Measurements from ENCODE around the gene RASGRF1.

The RASGRF1 gene

DNA sequence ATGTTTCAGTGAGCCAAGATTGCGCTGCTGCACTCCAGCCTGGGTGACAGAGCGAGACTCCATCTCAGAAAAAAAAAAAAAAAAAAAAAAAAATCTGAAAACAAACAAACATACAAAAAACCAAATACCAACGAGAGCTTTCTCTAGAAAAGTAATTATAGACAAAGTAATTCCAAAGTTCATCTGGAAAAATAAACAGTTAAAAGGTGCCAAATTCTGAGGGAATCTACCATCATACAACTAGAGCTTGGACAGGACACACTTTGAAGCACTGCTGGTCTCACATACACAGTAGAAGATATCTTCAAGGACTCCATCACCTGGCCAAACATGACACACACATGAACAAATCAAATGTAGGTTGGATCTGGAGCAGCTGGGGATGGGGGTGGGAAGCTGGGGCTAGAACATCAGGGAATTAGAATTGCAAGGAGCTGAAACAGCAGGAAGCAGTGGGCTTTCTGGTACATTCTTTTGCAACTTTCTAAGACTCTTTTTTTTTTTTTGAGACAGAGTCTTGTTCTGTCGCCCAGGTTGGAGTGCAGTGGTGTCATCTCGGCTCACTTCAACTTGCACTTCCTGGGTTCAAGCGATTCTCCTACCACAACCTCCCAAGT is 104.6 kb downstream of the RASGRF1 start:
- DNase-seq (ENCODE audit: low read depth in 2 of 2): no peak

GRCh38 chr15:78984041-78984440 is 106.5 kb downstream of the RASGRF1 start:
- no peak for DNase-seq (ENCODE audit: low read depth in 2 of 2)

- no peak for DNase-seq (ENCODE audit: low read depth in 2 of 2)
These were observed 107.2 kb downstream of the RASGRF1 start for GRCh38 chr15:78983146-78983918.

- DNase-seq (ENCODE audit: low read depth in 2 of 2): no peak
These were observed 107.8 kb downstream of the RASGRF1 start for GRCh38 chr15:78982736-78983135.

- DNase-seq (ENCODE audit: low read depth in 2 of 2): no peak
These were observed 108.9 kb downstream of the RASGRF1 start for GRCh38 chr15:78981532-78982313.

DNA sequence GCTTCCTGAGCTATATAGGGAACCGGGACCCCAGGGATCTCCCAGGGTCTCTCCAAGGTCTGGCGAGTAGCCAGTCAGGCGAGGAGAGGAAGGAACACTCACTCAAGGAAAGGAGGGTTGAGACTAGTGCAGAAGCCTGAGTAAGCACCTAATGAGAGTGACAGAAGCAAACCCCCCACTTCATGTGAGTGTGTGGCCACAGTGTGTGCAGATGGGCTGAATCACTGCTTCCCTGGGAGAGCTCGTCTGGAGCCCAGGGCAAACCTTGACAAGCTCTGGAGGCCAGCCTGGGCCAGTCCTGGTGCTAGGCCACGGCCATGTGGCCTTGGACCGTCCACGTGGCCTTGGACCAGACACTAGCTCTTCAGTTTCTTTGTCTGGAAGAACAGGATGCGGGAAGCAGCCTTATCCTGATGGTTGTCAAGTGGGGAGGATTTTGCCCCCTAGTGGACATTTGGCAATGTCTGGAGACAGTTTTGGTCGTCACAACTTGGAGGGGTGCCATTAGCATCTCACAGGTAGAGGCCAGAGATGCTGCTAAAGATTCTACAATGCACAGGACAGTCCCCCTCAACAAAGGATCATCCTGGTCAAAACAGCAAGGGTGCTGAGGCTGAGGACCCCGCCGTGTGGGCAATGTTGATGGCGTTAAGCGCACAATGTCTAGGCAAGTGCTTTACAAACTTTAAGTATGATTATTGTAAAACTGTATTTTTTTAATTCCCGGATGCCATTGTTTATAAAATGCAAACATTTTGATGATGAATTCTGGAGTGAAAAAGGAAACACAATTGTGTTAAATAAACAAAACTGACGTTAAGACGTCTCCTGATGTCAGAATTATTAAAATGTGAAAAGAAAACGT is 110.9 kb downstream of the RASGRF1 start:
- no peak for DNase-seq (ENCODE audit: low read depth in 2 of 2)

- DNase-seq (ENCODE audit: low read depth in 2 of 2): no peak
These were observed 111.9 kb downstream of the RASGRF1 start for GRCh38 chr15:78978601-78979179.

GRCh38 chr15:78977591-78978347 is 112.8 kb downstream of the RASGRF1 start:
- no peak for DNase-seq (ENCODE audit: low read depth in 2 of 2)

GRCh38 chr15:78977091-78977571 is 113.4 kb downstream of the RASGRF1 start:
- DNase-seq (ENCODE audit: low read depth in 2 of 2): no peak

DNA sequence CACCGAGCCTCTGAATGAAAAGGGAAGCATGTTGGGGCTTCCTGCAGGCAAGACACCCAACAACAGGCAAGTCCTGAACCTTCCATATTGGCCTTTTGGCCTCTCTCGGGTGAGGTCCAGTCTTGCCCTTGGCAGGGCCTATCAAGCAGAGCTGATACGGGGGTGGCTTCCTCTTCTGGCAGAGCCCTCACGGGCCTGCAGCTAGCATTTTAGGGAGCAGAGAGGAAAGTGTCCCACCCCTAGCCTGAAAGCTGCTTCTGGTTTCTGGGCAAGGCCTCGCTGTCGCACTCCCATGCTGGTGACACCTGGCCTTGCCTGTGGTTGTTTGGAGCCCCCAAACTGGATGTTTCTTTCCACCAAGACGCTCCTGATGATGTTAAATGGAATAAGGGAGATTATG is 113.9 kb downstream of the RASGRF1 start:
- DNase-seq (ENCODE audit: low read depth in 2 of 2): no peak

GRCh38 chr15:78974272-78974918 is 116.2 kb downstream of the RASGRF1 start:
- DNase-seq (ENCODE audit: low read depth in 2 of 2): no peak

GRCh38 chr15:78969687-78970349 is 120.8 kb downstream of the RASGRF1 start:
- DNase-seq (ENCODE audit: low read depth in 2 of 2): no peak

DNA sequence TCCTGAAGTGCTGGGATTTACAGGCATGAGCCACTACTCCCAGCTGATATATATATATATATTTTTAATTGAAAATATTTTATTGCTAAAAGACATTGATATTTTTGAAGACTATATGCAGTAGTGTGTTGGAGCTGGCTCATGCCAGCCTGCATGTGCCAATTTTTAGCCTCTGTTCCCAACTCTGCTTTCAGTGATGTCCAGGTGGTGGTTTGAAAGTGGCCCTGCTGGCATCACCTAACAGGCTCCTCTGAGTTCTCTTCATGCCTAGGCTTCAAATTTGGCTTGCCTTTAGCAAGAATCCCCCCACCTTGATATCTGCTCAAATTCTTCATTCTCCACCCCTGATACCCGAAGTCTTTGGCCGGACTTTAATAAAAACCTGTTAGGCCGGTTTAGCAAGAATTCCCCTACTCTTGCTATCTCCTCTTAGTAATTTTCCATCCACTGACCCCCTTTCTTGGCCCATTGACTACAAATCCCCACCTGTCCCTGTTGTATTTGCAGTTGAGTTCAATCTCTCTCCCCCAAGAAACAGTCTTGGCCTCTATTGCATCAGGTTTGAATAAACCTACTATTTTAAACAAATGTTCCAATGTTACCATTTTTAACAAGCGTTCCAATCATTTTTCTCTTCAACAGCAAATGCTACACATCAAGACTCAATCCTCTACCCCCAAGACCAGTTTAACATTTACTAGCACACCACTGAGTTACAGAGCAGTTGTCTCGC is 121.9 kb downstream of the RASGRF1 start:
- DNase-seq (ENCODE audit: low read depth in 2 of 2): no peak

- DNase-seq (ENCODE audit: low read depth in 2 of 2): no peak
These were observed 122.5 kb downstream of the RASGRF1 start for GRCh38 chr15:78968114-78968513.

DNA sequence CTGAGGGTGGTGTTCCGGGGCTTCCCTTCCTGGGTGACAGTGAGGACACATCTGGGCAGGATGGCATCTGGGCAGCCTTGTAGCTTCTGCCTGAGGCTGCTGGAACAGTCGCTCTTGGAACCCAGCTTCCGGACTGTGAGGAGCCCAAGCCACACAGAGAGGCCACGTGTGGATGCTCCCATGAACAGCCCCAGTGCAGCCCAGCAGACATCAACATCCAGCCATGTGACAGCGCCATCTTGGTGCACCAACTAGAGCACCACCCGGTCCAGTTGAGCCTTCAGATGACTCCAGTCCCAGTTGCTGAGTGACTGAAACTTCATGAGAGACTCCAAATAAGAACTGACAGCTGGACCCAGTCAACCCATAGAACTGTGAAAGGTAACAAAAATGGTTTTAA is 130.3 kb downstream of the RASGRF1 start:
- no peak for DNase-seq (ENCODE audit: low read depth in 2 of 2)

- no peak for DNase-seq (ENCODE audit: low read depth in 2 of 2)
These were observed 131.2 kb downstream of the RASGRF1 start for GRCh38 chr15:78959360-78959759.

- no peak for DNase-seq (ENCODE audit: low read depth in 2 of 2)
These were observed 133.0 kb downstream of the RASGRF1 start for GRCh38 chr15:78957416-78958093.

DNA sequence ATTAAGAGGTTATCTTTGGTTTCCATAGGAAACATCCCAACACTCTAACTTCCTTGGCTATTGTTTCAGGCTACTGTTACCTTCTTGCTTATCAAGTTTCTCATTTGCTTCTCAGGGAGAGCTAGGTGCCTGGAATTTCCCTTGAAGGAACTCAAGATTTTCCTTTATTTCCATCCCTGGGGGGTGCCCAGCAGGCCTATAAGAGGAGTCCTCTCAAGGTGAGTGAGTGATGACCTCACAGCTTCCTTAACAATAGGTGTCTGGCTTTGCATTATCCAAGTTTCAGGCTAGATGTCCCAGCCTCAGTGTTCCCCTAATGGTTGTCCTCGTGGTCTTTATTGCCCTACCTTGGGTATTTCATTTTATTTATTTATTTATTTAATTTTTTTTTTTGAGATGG is 133.6 kb downstream of the RASGRF1 start:
- no peak for DNase-seq (ENCODE audit: low read depth in 2 of 2)

Measured in stimulated activated CD8-positive, alpha-beta memory T cell treated with anti-CD3 and anti-CD28 coated beads, Interleukin-7, amount 100 ng/mL, for 4 hours (primary cell).